GM12878 (cell line): ENCODE measurements around the gene PIGB. TPM values are rescaled to one million over a fixed set of nuclear protein-coding genes. Genes with fewer than 3 reads are reported as not detected.

Experiments used
- BACH1 ChIP-seq: fragments of 450-650 bp; IDR thresholded peaks from 2 replicates; pipeline ENCODE4 v1.6.1; 2017; ENCODE audit warnings: mild to moderate bottlenecking, borderline replicate concordance
- BCL11A ChIP-seq: IDR thresholded peaks from 2 replicates; pipeline ENCODE4 v1.6.1; 2011; ENCODE audit warnings: low read depth, low read length
- CREB1 ChIP-seq: IDR thresholded peaks from 2 replicates; pipeline ENCODE4 v1.6.1; 2012; ENCODE audit warnings: low read depth, mild to moderate bottlenecking, inconsistent platforms
- CTCF ChIP-seq, 3 experiments: IDR thresholded peaks in 2 of 3; conservative IDR thresholded peaks in 1 of 3; 2 replicates each; pipeline ENCODE4 v1.5.1; 2011; ENCODE audit warnings: low read depth in 3 of 3, low read length in 3 of 3, mild to moderate bottlenecking in 3 of 3, control low read depth in 2 of 3, moderate library complexity in 2 of 3, inconsistent platforms in 1 of 3, mixed read lengths in 1 of 3; ENCODE audit not compliant: control insufficient read depth in 2 of 3, insufficient read depth in 1 of 3; ENCODE audit errors: extremely low read depth in 1 of 3
- CUX1 ChIP-seq: IDR thresholded peaks from 2 replicates; pipeline ENCODE4 v1.6.1; 2012; ENCODE audit warnings: improper control_type of control experiment, low read depth, low read length; ENCODE audit not compliant: insufficient replicate concordance
- MEF2B ChIP-seq: fragments of 450-650 bp; IDR thresholded peaks from 2 replicates; pipeline ENCODE4 v1.6.1; 2018; ENCODE audit warnings: mild to moderate bottlenecking, moderate library complexity; ENCODE audit not compliant: partially characterized antibody, poor library complexity, severe bottlenecking
- NFYB ChIP-seq: IDR thresholded peaks from 2 replicates; pipeline ENCODE4 v1.6.1; 2011; ENCODE audit warnings: low read depth, mild to moderate bottlenecking, low read length, improper control_type of control experiment, moderate library complexity; ENCODE audit not compliant: insufficient read depth
- NR2F1 ChIP-seq: fragments of 450-650 bp; conservative IDR thresholded peaks from 2 replicates; pipeline ENCODE4 v1.6.1; 2017; ENCODE audit warnings: mild to moderate bottlenecking
- PAX8 ChIP-seq: fragments of 450-650 bp; IDR thresholded peaks from 2 replicates; pipeline ENCODE4 v1.6.1; 2017; ENCODE audit warnings: mild to moderate bottlenecking, moderate library complexity
- PBX3 ChIP-seq: IDR thresholded peaks from 2 replicates; pipeline ENCODE4 v1.6.1; 2011; ENCODE audit warnings: mild to moderate bottlenecking, low read depth, low read length, moderate library complexity; ENCODE audit not compliant: insufficient replicate concordance
- PML ChIP-seq: IDR thresholded peaks from 2 replicates; pipeline ENCODE4 v1.6.1; 2012; ENCODE audit warnings: low read length, inconsistent platforms
- POLR2AphosphoS2 ChIP-seq: IDR thresholded peaks from 2 replicates; pipeline ENCODE4 v1.6.1; 2011; ENCODE audit warnings: low read depth, mild to moderate bottlenecking, low read length, improper control_type of control experiment, moderate library complexity
- RAD21 ChIP-seq: IDR thresholded peaks from 2 replicates; pipeline ENCODE4 v1.6.1; 2011; ENCODE audit warnings: mild to moderate bottlenecking, low read depth, low read length, moderate library complexity; ENCODE audit not compliant: insufficient read depth
- RBBP5 ChIP-seq: fragments of 200-600 bp; sonication (generic); conservative IDR thresholded peaks from 2 replicates; pipeline ENCODE4 v1.6.1; 2016
- RUNX3 ChIP-seq: IDR thresholded peaks from 2 replicates; pipeline ENCODE4 v1.6.1; 2012; ENCODE audit warnings: low read length, inconsistent platforms
- SIN3A ChIP-seq: IDR thresholded peaks from 2 replicates; pipeline ENCODE4 v1.6.1; 2012; ENCODE audit warnings: low read depth, low read length, improper control_type of control experiment
- SIX5 ChIP-seq: IDR thresholded peaks from 2 replicates; pipeline ENCODE4 v1.6.1; 2011; ENCODE audit warnings: mild to moderate bottlenecking, low read depth, low read length, moderate library complexity; ENCODE audit not compliant: severe bottlenecking
- STAT1 ChIP-seq: fragments of 450-650 bp; conservative IDR thresholded peaks from 2 replicates; pipeline ENCODE4 v1.6.1; 2014; ENCODE audit warnings: antibody characterized with exemption, mild to moderate bottlenecking
- TCF12 ChIP-seq: IDR thresholded peaks from 2 replicates; pipeline ENCODE4 v1.6.1; 2011; ENCODE audit warnings: low read depth, mild to moderate bottlenecking, low read length
- TCF7 ChIP-seq: IDR thresholded peaks from 2 replicates; pipeline ENCODE4 v1.6.1; 2014; ENCODE audit warnings: antibody characterized with exemption, borderline replicate concordance
- WRNIP1 ChIP-seq: IDR thresholded peaks from 2 replicates; pipeline ENCODE4 v1.6.1; 2011; ENCODE audit warnings: low read depth, low read length, improper control_type of control experiment, borderline replicate concordance
- ZNF217 ChIP-seq: fragments of 450-650 bp; IDR thresholded peaks from 2 replicates; pipeline ENCODE4 v1.6.1; 2017; ENCODE audit warnings: antibody characterized with exemption, mild to moderate bottlenecking
- ZNF384 ChIP-seq: IDR thresholded peaks from 2 replicates; pipeline ENCODE4 v1.6.1; 2012; ENCODE audit warnings: low read depth, mild to moderate bottlenecking, low read length, improper control_type of control experiment, borderline replicate concordance
- polyA plus RNA-seq, 11 experiments: library from polyadenylated mRNA; depleted of rRNA in 4 of 11; unstranded in 6 of 11; stranded (reverse) in 5 of 11; fragments of >200 nt; fragmentation: Nextera tagmentation in 4 of 11; fragmentation: Illumina TruSeq in 1 of 11; extraction: Ambion mirVana in 4 of 11; extraction: Trizol in 1 of 11; gene quantifications; 1 replicate in 1 of 11; 2 replicates in 10 of 11; pipeline versions ENCODE4 v1.2.1 to v1.2.3, GENCODE V29; 2011 to 2016; ENCODE audit warnings: inconsistent platforms in 2 of 11, missing spikeins in 2 of 11, low read depth in 1 of 11
- total RNA-seq, 4 experiments: library from RNA; depleted of rRNA in 3 of 4; stranded (reverse); fragments of >200 nt in 3 of 4; fragmentation: Illumina TruSeq in 1 of 4; extraction: Trizol in 1 of 4; gene quantifications; 2 replicates each; pipeline versions ENCODE4 v1.2.1 to v1.2.3, GENCODE V29; 2013 to 2021

PIGB gene
- total and polyA plus RNA-seq, 10 of the 15 experiments (the other 5 are each of a cell fraction or from before 2014, with no cell fraction given): 17.9 to 46.0 (median 25.2) TPM

DNA sequence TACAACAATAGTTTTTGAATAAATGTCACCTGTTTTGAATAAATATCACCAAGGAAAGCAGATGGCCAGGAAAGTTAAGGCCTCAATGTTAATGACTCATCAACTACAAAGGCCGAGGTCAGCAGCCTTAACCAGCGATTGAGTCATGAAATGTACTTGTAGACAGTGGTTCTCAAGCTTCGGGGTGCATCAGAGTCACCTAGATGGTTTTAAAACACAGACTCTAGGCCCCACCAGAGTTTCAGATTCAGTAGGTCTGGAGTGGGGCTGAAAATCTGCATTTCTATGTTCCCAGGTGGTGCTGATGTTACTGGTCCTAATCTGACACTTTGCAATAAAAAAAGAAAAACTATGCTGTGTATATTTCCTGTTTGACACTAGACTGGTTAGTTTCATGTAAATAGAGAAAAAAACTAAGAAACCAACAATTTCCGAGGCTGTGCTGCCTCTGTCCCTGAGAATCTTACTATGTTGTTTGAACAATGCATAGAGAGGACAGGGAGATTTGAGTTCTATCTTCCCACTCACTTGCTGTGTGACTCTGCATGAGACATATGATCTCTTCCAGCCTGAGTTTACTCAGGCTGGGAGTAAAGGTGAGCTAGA lies 39.2 kb upstream of the PIGB start (continued):
- TF ChIP-seq RUNX3: peak; percentile 86
- TF ChIP-seq TCF7: peak; percentile 27; the same call in 1 of the 2 replicates
- TF ChIP-seq STAT1: no peak
- TF ChIP-seq TCF12: no peak; the same call in 1 of the 2 replicates
- TF ChIP-seq CREB1: 0 out of 2 replicates have a peak, but pooled peaks have one; percentile 40
- no peak for TF ChIP-seq POLR2AphosphoS2
- no peak for TF ChIP-seq SIN3A
- TF ChIP-seq NR2F1: peak; percentile 94
- TF ChIP-seq CUX1: peak; percentile 90
- TF ChIP-seq CTCF (IDR thresholded peaks at IDR 0.05 in 2 of 3, conservative IDR thresholded peaks at IDR 0.05 in 1 of 3; ENCODE audit: control insufficient read depth in 2 of 3, extremely low read depth in 1 of 3, insufficient read depth in 1 of 3, low read depth in 3 of 3, low read length in 3 of 3): no peak
- no peak for TF ChIP-seq RBBP5
- TF ChIP-seq NFYB: no peak
- TF ChIP-seq ZNF384: peak; percentile 87
- TF ChIP-seq MEF2B: no peak
- peak; percentile 7 for TF ChIP-seq PBX3
- peak; percentile 26; the same call in 1 of the 2 replicates for TF ChIP-seq RAD21
- peak; percentile 49; the same call in 1 of the 2 replicates for TF ChIP-seq BCL11A
- TF ChIP-seq PAX8: no peak
- no peak for TF ChIP-seq WRNIP1
- no peak for TF ChIP-seq SIX5
- no peak; the same call in 1 of the 2 replicates for TF ChIP-seq BACH1
- TF ChIP-seq PML: peak; percentile 74
- TF ChIP-seq ZNF217: 0 out of 2 replicates have a peak, but pooled peaks have one; percentile 3
